K562 (cell line): ENCODE results near the gene NDUFS3. TPM values are rescaled to one million over a fixed set of nuclear protein-coding genes. Genes with fewer than 3 reads are reported as not detected.

Experiments
- polyA plus RNA-seq, 8 experiments: library from polyadenylated mRNA; depleted of rRNA in 4 of 8; stranded (reverse) in 5 of 8; unstranded in 3 of 8; fragments of >200 nt; fragmentation: Nextera tagmentation in 2 of 8; fragmentation: Illumina TruSeq in 1 of 8; extraction: Ambion mirVana in 2 of 8; extraction: Trizol in 1 of 8; gene quantifications; 2 replicates each; pipeline versions ENCODE4 v1.2.1 to v1.2.3, GENCODE V29; 2011 to 2014; ENCODE audit warnings: inconsistent platforms in 1 of 8, missing spikeins in 1 of 8
- total RNA-seq, 7 experiments: library from RNA; depleted of rRNA in 6 of 7; stranded (reverse); fragments of >200 nt in 6 of 7; fragmentation: Illumina TruSeq in 2 of 7; extraction: Trizol in 2 of 7; gene quantifications; 2 replicates each; pipeline versions ENCODE4 v1.2.1 to v1.2.3, GENCODE V29; 2011 to 2021; ENCODE audit warnings: low replicate concordance in 1 of 7
- TF ChIP-seq, protein P1 (sequence below): fragments of 450-650 bp; IDR thresholded peaks from 2 replicates; pipeline ENCODE4 v1.6.1; 2016; ENCODE audit warnings: mild to moderate bottlenecking, moderate library complexity

NDUFS3 gene
- total and polyA plus RNA-seq, 9 of the 15 experiments (the other 6 are each of a cell fraction or from before 2014, with no cell fraction given), result 38.7 to 341 (median 194) TPM

DNA sequence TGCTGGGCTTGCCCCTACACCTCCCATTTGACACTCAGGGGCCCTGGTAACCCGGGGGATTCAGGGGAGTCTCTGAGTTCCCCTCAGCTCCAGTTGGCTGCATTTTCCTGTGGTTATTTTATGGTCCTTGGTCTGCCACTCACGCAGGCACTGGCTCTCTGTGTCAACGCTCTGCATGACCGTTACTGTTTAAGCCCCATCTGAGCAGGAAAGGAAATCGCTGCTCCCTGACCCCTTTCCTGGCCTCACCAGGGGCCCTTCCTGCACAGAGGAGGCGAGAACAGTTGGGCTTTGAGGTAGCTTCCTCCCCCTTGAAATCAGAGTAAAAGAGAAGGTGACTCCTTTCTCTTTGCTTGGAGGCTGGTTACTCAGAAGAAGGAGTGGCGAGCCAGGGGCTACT is 12.9 kb downstream of the NDUFS3 start (continued):
- TF ChIP-seq, protein P1, sequence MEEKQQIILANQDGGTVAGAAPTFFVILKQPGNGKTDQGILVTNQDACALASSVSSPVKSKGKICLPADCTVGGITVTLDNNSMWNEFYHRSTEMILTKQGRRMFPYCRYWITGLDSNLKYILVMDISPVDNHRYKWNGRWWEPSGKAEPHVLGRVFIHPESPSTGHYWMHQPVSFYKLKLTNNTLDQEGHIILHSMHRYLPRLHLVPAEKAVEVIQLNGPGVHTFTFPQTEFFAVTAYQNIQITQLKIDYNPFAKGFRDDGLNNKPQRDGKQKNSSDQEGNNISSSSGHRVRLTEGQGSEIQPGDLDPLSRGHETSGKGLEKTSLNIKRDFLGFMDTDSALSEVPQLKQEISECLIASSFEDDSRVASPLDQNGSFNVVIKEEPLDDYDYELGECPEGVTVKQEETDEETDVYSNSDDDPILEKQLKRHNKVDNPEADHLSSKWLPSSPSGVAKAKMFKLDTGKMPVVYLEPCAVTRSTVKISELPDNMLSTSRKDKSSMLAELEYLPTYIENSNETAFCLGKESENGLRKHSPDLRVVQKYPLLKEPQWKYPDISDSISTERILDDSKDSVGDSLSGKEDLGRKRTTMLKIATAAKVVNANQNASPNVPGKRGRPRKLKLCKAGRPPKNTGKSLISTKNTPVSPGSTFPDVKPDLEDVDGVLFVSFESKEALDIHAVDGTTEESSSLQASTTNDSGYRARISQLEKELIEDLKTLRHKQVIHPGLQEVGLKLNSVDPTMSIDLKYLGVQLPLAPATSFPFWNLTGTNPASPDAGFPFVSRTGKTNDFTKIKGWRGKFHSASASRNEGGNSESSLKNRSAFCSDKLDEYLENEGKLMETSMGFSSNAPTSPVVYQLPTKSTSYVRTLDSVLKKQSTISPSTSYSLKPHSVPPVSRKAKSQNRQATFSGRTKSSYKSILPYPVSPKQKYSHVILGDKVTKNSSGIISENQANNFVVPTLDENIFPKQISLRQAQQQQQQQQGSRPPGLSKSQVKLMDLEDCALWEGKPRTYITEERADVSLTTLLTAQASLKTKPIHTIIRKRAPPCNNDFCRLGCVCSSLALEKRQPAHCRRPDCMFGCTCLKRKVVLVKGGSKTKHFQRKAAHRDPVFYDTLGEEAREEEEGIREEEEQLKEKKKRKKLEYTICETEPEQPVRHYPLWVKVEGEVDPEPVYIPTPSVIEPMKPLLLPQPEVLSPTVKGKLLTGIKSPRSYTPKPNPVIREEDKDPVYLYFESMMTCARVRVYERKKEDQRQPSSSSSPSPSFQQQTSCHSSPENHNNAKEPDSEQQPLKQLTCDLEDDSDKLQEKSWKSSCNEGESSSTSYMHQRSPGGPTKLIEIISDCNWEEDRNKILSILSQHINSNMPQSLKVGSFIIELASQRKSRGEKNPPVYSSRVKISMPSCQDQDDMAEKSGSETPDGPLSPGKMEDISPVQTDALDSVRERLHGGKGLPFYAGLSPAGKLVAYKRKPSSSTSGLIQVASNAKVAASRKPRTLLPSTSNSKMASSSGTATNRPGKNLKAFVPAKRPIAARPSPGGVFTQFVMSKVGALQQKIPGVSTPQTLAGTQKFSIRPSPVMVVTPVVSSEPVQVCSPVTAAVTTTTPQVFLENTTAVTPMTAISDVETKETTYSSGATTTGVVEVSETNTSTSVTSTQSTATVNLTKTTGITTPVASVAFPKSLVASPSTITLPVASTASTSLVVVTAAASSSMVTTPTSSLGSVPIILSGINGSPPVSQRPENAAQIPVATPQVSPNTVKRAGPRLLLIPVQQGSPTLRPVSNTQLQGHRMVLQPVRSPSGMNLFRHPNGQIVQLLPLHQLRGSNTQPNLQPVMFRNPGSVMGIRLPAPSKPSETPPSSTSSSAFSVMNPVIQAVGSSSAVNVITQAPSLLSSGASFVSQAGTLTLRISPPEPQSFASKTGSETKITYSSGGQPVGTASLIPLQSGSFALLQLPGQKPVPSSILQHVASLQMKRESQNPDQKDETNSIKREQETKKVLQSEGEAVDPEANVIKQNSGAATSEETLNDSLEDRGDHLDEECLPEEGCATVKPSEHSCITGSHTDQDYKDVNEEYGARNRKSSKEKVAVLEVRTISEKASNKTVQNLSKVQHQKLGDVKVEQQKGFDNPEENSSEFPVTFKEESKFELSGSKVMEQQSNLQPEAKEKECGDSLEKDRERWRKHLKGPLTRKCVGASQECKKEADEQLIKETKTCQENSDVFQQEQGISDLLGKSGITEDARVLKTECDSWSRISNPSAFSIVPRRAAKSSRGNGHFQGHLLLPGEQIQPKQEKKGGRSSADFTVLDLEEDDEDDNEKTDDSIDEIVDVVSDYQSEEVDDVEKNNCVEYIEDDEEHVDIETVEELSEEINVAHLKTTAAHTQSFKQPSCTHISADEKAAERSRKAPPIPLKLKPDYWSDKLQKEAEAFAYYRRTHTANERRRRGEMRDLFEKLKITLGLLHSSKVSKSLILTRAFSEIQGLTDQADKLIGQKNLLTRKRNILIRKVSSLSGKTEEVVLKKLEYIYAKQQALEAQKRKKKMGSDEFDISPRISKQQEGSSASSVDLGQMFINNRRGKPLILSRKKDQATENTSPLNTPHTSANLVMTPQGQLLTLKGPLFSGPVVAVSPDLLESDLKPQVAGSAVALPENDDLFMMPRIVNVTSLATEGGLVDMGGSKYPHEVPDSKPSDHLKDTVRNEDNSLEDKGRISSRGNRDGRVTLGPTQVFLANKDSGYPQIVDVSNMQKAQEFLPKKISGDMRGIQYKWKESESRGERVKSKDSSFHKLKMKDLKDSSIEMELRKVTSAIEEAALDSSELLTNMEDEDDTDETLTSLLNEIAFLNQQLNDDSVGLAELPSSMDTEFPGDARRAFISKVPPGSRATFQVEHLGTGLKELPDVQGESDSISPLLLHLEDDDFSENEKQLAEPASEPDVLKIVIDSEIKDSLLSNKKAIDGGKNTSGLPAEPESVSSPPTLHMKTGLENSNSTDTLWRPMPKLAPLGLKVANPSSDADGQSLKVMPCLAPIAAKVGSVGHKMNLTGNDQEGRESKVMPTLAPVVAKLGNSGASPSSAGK, result no peak
- TF ChIP-seq, all 486 proteins: peak for 0
